T-helper 22 cell (primary cell): ENCODE data around the gene FCGR3A.
A peak's percentile ranks its signal among the peaks of the same experiment; 100 is the strongest.
"Not testable (repeated sequence)": the region's sequence is repeated elsewhere in the genome, so short reads cannot be mapped to it uniquely, and the experiment has no call there.

Source experiments
- DNase-seq: peaks from one replicate; pipeline ENCODE4 v3.0.0-alpha.2; 2020; ENCODE audit warnings: low read depth

FCGR3A gene

GRCh38 chr1:161530158-161530557 is 19.5 kb downstream of the FCGR3A start:
- DNase-seq, result peak; percentile 29

GRCh38 chr1:161529463-161530104 is 20.0 kb downstream of the FCGR3A start:
- not testable (repeated sequence) for DNase-seq

- DNase-seq, result not testable (repeated sequence)
Measured at GRCh38 chr1:161528550-161528949, 21.1 kb downstream of the FCGR3A start.

- DNase-seq, result not testable (repeated sequence)
Measured at GRCh38 chr1:161525918-161526317, 23.7 kb downstream of the FCGR3A start.

- not testable (repeated sequence) for DNase-seq
Measured at GRCh38 chr1:161525321-161525720, 24.3 kb downstream of the FCGR3A start.

GRCh38 chr1:161524742-161525291 is 24.8 kb downstream of the FCGR3A start:
- DNase-seq, result not testable (repeated sequence)

GRCh38 chr1:161523817-161524741 is 25.5 kb downstream of the FCGR3A start, which contains the start of gene HSPA6:
TSS of gene HSPA6 (plus strand) at chr1:161524540. CDS start at chr1:161524659, 119 bp downstream.
- DNase-seq, result peak; percentile 32

GRCh38 chr1:161523041-161523816 is 26.4 kb downstream of the FCGR3A start:
- not testable (repeated sequence) for DNase-seq

- DNase-seq, result not testable (repeated sequence)
Measured at GRCh38 chr1:161513953-161514352, 35.7 kb downstream of the FCGR3A start.

- DNase-seq, result not testable (repeated sequence)
Measured at GRCh38 chr1:161513448-161513780, 36.2 kb downstream of the FCGR3A start.

- not testable (repeated sequence) for DNase-seq
Measured at GRCh38 chr1:161512636-161513447, 36.8 kb downstream of the FCGR3A start.

- DNase-seq, result no peak
Measured at GRCh38 chr1:161511756-161512060, 37.9 kb downstream of the FCGR3A start.

- no peak for DNase-seq
Measured at GRCh38 chr1:161511018-161511755, 38.4 kb downstream of the FCGR3A start.

- no peak for DNase-seq
Measured at GRCh38 chr1:161510477-161510876, 39.1 kb downstream of the FCGR3A start.

- no peak for DNase-seq
Measured at GRCh38 chr1:161506336-161507223, 43.0 kb downstream of the FCGR3A start.

- no peak for DNase-seq
Measured at GRCh38 chr1:161505686-161506085, 43.9 kb downstream of the FCGR3A start.

GRCh38 chr1:161503394-161503748 is 46.2 kb downstream of the FCGR3A start:
- DNase-seq, result no peak

- no peak for DNase-seq
Measured at GRCh38 chr1:161502641-161503393, 46.8 kb downstream of the FCGR3A start.

GRCh38 chr1:161502181-161502580 is 47.4 kb downstream of the FCGR3A start:
- DNase-seq, result no peak
